ENCODE results near the gene SETD1B. TPM values are rescaled to one million over a fixed set of nuclear protein-coding genes. Genes with fewer than 3 reads are reported as not detected.

Gene SETD1B
- total RNA-seq, 6 experiments from 2014 or later = 3.7 to 20.0 (median 9.3) TPM

DNA sequence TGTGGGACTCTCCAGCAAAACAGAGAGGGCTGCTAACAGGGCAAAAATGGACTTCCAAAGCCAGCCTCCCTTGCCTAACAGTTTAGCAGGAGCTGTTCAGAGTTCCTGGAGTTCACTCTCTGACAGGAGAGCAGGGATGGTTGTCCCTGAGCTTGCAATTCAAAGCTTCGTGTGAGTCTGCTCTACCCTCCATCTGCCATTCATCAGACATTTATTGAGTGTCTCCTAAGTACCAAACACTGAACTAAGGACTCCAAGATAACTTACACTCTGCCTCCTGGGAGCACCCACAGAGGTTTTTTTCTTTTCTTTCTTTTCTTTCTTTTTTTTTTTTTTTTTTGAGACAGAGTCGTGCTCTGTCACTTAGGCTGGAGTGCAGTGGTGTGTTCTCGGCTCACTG lies 39.0 kb upstream of the SETD1B start:
- 90% methylated on average over 3 of the region's 3 CpGs for WGBS (ENCODE audit: insufficient coverage, low coverage, low lambda C conversion rate, missing lambda C conversion rate)
- DNase-seq = no peak
- Histone ChIP-seq H3K36me3 (no peaks in the 10 kb centered on the region), H3K4me3 (no peak overlapping the region), H3K4me1 (no peaks in the 10 kb centered on the region), H3K9me3 (no peaks in the 10 kb centered on the region), H3K27ac (no peak overlapping the region), H3K27me3 (no peaks in the 10 kb centered on the region)
- TF ChIP-seq, protein P1, sequence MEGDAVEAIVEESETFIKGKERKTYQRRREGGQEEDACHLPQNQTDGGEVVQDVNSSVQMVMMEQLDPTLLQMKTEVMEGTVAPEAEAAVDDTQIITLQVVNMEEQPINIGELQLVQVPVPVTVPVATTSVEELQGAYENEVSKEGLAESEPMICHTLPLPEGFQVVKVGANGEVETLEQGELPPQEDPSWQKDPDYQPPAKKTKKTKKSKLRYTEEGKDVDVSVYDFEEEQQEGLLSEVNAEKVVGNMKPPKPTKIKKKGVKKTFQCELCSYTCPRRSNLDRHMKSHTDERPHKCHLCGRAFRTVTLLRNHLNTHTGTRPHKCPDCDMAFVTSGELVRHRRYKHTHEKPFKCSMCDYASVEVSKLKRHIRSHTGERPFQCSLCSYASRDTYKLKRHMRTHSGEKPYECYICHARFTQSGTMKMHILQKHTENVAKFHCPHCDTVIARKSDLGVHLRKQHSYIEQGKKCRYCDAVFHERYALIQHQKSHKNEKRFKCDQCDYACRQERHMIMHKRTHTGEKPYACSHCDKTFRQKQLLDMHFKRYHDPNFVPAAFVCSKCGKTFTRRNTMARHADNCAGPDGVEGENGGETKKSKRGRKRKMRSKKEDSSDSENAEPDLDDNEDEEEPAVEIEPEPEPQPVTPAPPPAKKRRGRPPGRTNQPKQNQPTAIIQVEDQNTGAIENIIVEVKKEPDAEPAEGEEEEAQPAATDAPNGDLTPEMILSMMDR (IDR thresholded peaks at IDR 0.05) = no peak
- TF ChIP-seq POLR2A (IDR thresholded peaks at IDR 0.05) = no peak
- ATAC-seq = no peak
- intact Hi-C loops (cut with DNase I) = no loop called here

DNA sequence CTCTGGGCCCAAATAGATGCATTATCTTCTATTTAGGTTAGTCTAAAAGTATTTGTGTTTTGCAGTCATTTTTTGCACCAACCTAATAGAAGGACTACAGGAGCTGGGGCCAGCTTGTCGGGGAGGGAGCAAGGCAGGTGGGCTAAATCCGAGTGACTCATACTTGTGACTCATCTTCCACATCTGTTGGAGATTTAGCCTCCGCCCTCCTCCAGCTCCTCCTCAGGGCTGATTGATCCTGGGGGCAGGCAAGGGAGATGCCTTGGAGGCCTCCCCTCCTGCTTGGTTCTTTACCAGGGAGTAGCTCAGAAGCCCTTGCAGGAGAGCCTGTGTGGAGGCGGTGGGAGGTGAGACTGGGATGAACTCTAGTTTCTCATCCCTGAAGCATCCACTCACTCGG lies 38.2 kb upstream of the SETD1B start:
- no peak overlapping the region for H3K27ac ChIP-seq

DNA sequence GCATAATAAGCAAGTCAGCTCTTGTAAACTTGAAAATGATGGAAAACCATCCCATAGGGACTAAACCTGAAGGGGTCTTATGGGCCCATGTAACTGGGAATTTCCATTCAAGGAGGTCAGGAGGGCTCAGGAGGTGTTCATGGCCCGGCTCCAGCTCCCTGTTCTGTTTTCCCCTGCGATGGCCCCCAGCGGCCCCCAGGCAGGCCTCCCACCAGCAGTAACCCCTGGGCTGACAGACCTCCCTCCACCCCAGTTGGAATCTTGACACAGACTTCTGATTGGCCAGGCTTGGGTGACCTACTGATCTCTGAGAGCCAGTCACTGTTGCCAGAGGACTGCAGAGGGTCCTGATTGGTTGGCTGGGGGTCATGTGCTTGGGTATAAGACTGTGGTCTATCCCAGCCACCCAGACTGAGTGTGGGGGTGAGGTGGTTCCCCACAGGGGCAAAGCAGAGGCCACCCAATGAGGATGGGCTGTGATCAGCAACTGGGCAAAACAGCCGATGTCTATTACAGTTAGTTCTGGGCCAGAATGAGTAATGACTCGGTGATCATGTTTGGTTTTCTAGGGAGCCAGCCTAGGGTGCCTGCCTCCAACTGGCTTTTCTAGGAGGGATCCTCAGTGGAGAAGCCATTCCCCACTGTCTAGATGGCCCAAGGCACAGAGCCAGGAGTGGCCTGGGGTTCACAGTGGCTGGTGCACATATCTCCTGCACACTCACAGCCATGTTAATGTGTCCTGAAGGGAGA lies 37.3 kb upstream of the SETD1B start:
- Histone ChIP-seq H3K27ac (no peak overlapping the region), H3K4me1 (no peaks in the 10 kb centered on the region), H3K36me3 (no peaks in the 10 kb centered on the region), H3K27me3 (no peaks in the 10 kb centered on the region), H3K4me3 (no peak overlapping the region), H3K9me3 (no peaks in the 10 kb centered on the region)
- WGBS (ENCODE audit: insufficient coverage, low coverage, low lambda C conversion rate, missing lambda C conversion rate) = 100% methylated on average over 1 of the region's 5 CpGs
- intact Hi-C loops (cut with DNase I) = no loop called here
- ATAC-seq (no peak), DNase-seq (no peak)
- no peak for TF ChIP-seq POLR2A (IDR thresholded peaks at IDR 0.05)
- TF ChIP-seq, protein P1 (IDR thresholded peaks at IDR 0.05) = no peak

More for the DNA sequence above, 38.2 kb upstream of the SETD1B start:
- ATAC-seq = no peak
- H3K4me3 ChIP-seq = no peak overlapping the region
- no peaks in the 10 kb centered on the region for H3K27me3 ChIP-seq
- no peaks in the 10 kb centered on the region for H3K9me3 ChIP-seq
- 95% methylated on average over 5 of the region's 5 CpGs for WGBS (ENCODE audit: insufficient coverage, low coverage, low lambda C conversion rate, missing lambda C conversion rate)
- intact Hi-C loops (cut with DNase I) = no loop called here
- DNase-seq = no peak
- no peaks in the 10 kb centered on the region for H3K4me1 ChIP-seq
- no peak for TF ChIP-seq POLR2A (IDR thresholded peaks at IDR 0.05)
- TF ChIP-seq, protein P1 (IDR thresholded peaks at IDR 0.05) = no peak
- H3K36me3 ChIP-seq = no peaks in the 10 kb centered on the region

DNA sequence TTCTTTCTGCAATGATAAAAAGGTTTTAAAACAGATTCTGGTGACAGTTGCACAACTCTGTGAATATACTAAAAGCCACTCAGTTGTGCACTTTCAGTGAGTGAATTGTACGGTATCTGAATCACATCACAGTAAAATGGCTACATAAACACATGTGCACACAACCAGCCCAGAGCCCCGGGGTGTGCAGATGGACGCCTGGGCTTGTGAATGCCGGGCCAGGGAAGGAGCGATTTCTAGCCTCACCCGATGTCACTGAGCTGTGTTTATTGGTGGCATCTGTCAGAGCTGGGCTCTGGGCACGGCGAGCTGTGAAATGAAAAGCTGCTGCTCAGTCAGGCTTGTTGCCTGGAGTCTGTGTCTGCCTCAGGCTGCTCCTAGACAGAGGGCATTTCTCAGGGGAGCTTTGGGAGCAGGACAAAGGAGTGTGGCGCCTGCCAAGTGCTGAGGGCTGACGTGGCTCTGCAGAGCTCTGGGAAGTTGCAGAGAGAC lies 36.2 kb upstream of the SETD1B start:
- Histone ChIP-seq H3K36me3 (no peaks in the 10 kb centered on the region), H3K27ac (no peak overlapping the region), H3K27me3 (no peaks in the 10 kb centered on the region), H3K4me1 (no peaks in the 10 kb centered on the region), H3K9me3 (no peaks in the 10 kb centered on the region), H3K4me3 (no peak overlapping the region)
- DNase-seq = no peak
- ATAC-seq = no peak
- no peak for TF ChIP-seq POLR2A (IDR thresholded peaks at IDR 0.05)
- TF ChIP-seq, protein P1 (IDR thresholded peaks at IDR 0.05) = no peak
- intact Hi-C loops (cut with DNase I) = no loop called here
- WGBS (ENCODE audit: insufficient coverage, low coverage, low lambda C conversion rate, missing lambda C conversion rate) = 87% methylated on average over 6 of the region's 10 CpGs
